K562 (cell line): ENCODE data around the gene TIPIN. TPM values are rescaled to one million over a fixed set of nuclear protein-coding genes. Genes with fewer than 3 reads are reported as not detected.

Source experiments
- CHD1 ChIP-seq: fragments of 200-600 bp; sonication (generic); IDR thresholded peaks from one replicate; pipeline ENCODE4 v1.6.1; 2012; ENCODE audit warnings: mild to moderate bottlenecking, moderate library complexity, low read length, inconsistent platforms
- FOSL1 ChIP-seq: fragments of 200-800 bp; sonication (Bioruptor generic); conservative IDR thresholded peaks from 2 replicates; pipeline ENCODE4 v1.6.1; 2016; ENCODE audit warnings: missing genetic modification characterization, missing compliant biosample characterization
- PHF20 ChIP-seq: fragments of 450-650 bp; IDR thresholded peaks from 2 replicates; pipeline ENCODE4 v1.6.1; 2018; ENCODE audit not compliant: partially characterized antibody
- THAP7 ChIP-seq: fragments of 250-450 bp; sonication (Bioruptor Pico); IDR thresholded peaks from 2 replicates; pipeline ENCODE4 v1.5.0; 2021
- ZNF609 ChIP-seq: sonication (generic); formaldehyde crosslinking; IDR thresholded peaks from 2 replicates; pipeline ENCODE4 v1.8.1; 2023; ENCODE audit warnings: missing genetic modification reagents, mild to moderate bottlenecking, borderline replicate concordance
- polyA plus RNA-seq, 8 experiments: library from polyadenylated mRNA; depleted of rRNA in 4 of 8; stranded (reverse) in 5 of 8; unstranded in 3 of 8; fragments of >200 nt; fragmentation: Nextera tagmentation in 2 of 8; fragmentation: Illumina TruSeq in 1 of 8; extraction: Ambion mirVana in 2 of 8; extraction: Trizol in 1 of 8; gene quantifications; 2 replicates each; pipeline versions ENCODE4 v1.2.1 to v1.2.3, GENCODE V29; 2011 to 2014; ENCODE audit warnings: inconsistent platforms in 1 of 8, missing spikeins in 1 of 8
- total RNA-seq, 7 experiments: library from RNA; depleted of rRNA in 6 of 7; stranded (reverse); fragments of >200 nt in 6 of 7; fragmentation: Illumina TruSeq in 2 of 7; extraction: Trizol in 2 of 7; gene quantifications; 2 replicates each; pipeline versions ENCODE4 v1.2.1 to v1.2.3, GENCODE V29; 2011 to 2021; ENCODE audit warnings: low replicate concordance in 1 of 7
- TF ChIP-seq, protein P1 (sequence below): fragments of 450-650 bp; IDR thresholded peaks from 2 replicates; pipeline ENCODE4 v1.6.1; 2016; ENCODE audit warnings: mild to moderate bottlenecking, moderate library complexity
- TF ChIP-seq, protein P2 (sequence below), 2 experiments: fragments of 450-650 bp in 1 of 2; IDR thresholded peaks; 2 replicates each; pipeline ENCODE4 v1.6.1; 2011 to 2017; ENCODE audit warnings: low read depth in 2 of 2, antibody characterized with exemption in 1 of 2, borderline replicate concordance in 1 of 2, low read length in 1 of 2, mild to moderate bottlenecking in 1 of 2, mixed read lengths in 1 of 2; ENCODE audit not compliant: control insufficient read depth in 1 of 2

TIPIN gene
- total and polyA plus RNA-seq, 9 of the 15 experiments (the other 6 are each of a cell fraction or from before 2014, with no cell fraction given), result 22.9 to 61.4 (median 42.0) TPM

DNA sequence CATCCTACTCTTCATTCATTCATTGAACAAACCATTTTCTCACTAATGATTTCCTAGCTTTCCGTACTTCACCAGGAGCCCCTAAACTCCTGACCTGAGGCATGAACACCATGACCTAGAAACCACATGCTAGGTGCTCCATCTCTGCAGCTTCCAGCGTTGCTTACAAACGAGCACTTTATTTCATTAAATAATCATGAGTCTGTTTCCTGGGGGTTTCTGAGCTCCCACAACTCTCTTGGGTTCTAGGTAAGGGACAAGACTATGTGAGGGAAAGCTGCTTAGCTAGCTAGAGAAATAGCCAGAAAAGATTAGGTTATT is 31.5 kb upstream of the TIPIN start (continued):
- TF ChIP-seq, protein P1, sequence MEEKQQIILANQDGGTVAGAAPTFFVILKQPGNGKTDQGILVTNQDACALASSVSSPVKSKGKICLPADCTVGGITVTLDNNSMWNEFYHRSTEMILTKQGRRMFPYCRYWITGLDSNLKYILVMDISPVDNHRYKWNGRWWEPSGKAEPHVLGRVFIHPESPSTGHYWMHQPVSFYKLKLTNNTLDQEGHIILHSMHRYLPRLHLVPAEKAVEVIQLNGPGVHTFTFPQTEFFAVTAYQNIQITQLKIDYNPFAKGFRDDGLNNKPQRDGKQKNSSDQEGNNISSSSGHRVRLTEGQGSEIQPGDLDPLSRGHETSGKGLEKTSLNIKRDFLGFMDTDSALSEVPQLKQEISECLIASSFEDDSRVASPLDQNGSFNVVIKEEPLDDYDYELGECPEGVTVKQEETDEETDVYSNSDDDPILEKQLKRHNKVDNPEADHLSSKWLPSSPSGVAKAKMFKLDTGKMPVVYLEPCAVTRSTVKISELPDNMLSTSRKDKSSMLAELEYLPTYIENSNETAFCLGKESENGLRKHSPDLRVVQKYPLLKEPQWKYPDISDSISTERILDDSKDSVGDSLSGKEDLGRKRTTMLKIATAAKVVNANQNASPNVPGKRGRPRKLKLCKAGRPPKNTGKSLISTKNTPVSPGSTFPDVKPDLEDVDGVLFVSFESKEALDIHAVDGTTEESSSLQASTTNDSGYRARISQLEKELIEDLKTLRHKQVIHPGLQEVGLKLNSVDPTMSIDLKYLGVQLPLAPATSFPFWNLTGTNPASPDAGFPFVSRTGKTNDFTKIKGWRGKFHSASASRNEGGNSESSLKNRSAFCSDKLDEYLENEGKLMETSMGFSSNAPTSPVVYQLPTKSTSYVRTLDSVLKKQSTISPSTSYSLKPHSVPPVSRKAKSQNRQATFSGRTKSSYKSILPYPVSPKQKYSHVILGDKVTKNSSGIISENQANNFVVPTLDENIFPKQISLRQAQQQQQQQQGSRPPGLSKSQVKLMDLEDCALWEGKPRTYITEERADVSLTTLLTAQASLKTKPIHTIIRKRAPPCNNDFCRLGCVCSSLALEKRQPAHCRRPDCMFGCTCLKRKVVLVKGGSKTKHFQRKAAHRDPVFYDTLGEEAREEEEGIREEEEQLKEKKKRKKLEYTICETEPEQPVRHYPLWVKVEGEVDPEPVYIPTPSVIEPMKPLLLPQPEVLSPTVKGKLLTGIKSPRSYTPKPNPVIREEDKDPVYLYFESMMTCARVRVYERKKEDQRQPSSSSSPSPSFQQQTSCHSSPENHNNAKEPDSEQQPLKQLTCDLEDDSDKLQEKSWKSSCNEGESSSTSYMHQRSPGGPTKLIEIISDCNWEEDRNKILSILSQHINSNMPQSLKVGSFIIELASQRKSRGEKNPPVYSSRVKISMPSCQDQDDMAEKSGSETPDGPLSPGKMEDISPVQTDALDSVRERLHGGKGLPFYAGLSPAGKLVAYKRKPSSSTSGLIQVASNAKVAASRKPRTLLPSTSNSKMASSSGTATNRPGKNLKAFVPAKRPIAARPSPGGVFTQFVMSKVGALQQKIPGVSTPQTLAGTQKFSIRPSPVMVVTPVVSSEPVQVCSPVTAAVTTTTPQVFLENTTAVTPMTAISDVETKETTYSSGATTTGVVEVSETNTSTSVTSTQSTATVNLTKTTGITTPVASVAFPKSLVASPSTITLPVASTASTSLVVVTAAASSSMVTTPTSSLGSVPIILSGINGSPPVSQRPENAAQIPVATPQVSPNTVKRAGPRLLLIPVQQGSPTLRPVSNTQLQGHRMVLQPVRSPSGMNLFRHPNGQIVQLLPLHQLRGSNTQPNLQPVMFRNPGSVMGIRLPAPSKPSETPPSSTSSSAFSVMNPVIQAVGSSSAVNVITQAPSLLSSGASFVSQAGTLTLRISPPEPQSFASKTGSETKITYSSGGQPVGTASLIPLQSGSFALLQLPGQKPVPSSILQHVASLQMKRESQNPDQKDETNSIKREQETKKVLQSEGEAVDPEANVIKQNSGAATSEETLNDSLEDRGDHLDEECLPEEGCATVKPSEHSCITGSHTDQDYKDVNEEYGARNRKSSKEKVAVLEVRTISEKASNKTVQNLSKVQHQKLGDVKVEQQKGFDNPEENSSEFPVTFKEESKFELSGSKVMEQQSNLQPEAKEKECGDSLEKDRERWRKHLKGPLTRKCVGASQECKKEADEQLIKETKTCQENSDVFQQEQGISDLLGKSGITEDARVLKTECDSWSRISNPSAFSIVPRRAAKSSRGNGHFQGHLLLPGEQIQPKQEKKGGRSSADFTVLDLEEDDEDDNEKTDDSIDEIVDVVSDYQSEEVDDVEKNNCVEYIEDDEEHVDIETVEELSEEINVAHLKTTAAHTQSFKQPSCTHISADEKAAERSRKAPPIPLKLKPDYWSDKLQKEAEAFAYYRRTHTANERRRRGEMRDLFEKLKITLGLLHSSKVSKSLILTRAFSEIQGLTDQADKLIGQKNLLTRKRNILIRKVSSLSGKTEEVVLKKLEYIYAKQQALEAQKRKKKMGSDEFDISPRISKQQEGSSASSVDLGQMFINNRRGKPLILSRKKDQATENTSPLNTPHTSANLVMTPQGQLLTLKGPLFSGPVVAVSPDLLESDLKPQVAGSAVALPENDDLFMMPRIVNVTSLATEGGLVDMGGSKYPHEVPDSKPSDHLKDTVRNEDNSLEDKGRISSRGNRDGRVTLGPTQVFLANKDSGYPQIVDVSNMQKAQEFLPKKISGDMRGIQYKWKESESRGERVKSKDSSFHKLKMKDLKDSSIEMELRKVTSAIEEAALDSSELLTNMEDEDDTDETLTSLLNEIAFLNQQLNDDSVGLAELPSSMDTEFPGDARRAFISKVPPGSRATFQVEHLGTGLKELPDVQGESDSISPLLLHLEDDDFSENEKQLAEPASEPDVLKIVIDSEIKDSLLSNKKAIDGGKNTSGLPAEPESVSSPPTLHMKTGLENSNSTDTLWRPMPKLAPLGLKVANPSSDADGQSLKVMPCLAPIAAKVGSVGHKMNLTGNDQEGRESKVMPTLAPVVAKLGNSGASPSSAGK, result 0 out of 2 replicates have a peak, but pooled peaks have one; percentile 54
- no peak for TF ChIP-seq PHF20
- no peak for TF ChIP-seq THAP7
- no peak for TF ChIP-seq CHD1
- TF ChIP-seq FOSL1 (tag), result no peak
- TF ChIP-seq, protein P2, sequence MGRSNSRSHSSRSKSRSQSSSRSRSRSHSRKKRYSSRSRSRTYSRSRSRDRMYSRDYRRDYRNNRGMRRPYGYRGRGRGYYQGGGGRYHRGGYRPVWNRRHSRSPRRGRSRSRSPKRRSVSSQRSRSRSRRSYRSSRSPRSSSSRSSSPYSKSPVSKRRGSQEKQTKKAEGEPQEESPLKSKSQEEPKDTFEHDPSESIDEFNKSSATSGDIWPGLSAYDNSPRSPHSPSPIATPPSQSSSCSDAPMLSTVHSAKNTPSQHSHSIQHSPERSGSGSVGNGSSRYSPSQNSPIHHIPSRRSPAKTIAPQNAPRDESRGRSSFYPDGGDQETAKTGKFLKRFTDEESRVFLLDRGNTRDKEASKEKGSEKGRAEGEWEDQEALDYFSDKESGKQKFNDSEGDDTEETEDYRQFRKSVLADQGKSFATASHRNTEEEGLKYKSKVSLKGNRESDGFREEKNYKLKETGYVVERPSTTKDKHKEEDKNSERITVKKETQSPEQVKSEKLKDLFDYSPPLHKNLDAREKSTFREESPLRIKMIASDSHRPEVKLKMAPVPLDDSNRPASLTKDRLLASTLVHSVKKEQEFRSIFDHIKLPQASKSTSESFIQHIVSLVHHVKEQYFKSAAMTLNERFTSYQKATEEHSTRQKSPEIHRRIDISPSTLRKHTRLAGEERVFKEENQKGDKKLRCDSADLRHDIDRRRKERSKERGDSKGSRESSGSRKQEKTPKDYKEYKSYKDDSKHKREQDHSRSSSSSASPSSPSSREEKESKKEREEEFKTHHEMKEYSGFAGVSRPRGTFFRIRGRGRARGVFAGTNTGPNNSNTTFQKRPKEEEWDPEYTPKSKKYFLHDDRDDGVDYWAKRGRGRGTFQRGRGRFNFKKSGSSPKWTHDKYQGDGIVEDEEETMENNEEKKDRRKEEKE (IDR thresholded peaks at IDR 0.05; ENCODE audit: borderline replicate concordance in 1 of 2, control insufficient read depth in 1 of 2, low read depth in 2 of 2, low read length in 1 of 2), result no peak
- no peak for TF ChIP-seq ZNF609 (CRISPR knock-in tag)
